PFSK-1 (cell line): ENCODE measurements around the gene IGDCC3.

Source experiments
- FOXP2 ChIP-seq: optimal IDR thresholded peaks from 2 replicates; pipeline ENCODE3; 2011; ENCODE audit warnings: borderline replicate concordance, control low read depth, inconsistent platforms; ENCODE audit not compliant: insufficient read depth; ENCODE audit errors: extremely low read length, extremely low read depth
- POLR2AphosphoS5 ChIP-seq: IDR thresholded peaks from 2 replicates; pipeline ENCODE4 v1.6.1; 2012; ENCODE audit warnings: low read depth, mild to moderate bottlenecking, control low read depth, low read length, moderate library complexity
- SIN3A ChIP-seq: IDR thresholded peaks from 2 replicates; pipeline ENCODE4 v1.6.1; 2012; ENCODE audit warnings: mild to moderate bottlenecking, low read length, moderate library complexity, borderline replicate concordance; ENCODE audit not compliant: insufficient read depth
- TAF1 ChIP-seq: IDR thresholded peaks from 2 replicates; pipeline ENCODE4 v1.6.1; 2012; ENCODE audit warnings: low read length, control low read depth, borderline replicate concordance; ENCODE audit not compliant: insufficient read depth
- TF ChIP-seq, protein P1 (sequence below), 2 experiments: IDR thresholded peaks; 2 replicates each; pipeline versions ENCODE4 v1.6.1 to v1.8.0; 2011 to 2012; ENCODE audit warnings: low read depth in 2 of 2, low read length in 2 of 2, control low read depth in 1 of 2, inconsistent platforms in 1 of 2, mild to moderate bottlenecking in 1 of 2, moderate library complexity in 1 of 2; ENCODE audit not compliant: insufficient read depth in 1 of 2

IGDCC3 gene

DNA sequence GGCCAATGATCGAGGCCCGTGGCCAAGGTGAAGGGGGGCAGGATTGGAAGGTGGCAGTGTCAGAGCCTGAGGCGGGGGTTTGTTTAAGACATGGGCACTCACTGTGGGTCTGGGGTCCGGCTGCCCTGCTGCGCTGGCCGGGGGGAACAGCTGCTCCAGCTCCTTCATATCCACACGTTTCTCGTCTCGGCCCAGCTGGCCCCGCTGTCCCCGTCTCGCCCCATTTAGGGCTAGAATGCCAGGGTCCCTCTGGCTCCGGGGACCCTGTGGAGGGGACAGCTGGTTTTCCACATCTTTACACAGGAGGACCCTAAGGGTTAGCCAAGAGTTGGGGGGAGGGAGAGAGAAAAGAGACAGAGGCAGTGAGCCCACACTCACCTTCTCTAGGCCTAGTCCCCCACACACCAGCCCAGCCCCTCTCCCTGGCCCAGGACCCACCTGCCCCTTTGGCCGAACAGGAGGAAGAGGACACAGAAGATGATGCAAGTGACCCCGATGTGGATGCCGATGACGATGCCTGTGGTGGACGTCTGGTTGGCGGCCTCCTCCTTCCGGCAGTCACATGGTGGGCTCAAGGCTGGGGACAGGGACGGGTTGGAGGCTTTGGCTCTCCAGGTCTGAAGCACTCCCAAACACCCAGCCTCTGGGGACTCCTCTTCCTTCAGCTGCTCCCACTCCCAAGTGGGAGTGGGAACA is 48.4 kb downstream of the IGDCC3 start:
- TF ChIP-seq, protein P1, sequence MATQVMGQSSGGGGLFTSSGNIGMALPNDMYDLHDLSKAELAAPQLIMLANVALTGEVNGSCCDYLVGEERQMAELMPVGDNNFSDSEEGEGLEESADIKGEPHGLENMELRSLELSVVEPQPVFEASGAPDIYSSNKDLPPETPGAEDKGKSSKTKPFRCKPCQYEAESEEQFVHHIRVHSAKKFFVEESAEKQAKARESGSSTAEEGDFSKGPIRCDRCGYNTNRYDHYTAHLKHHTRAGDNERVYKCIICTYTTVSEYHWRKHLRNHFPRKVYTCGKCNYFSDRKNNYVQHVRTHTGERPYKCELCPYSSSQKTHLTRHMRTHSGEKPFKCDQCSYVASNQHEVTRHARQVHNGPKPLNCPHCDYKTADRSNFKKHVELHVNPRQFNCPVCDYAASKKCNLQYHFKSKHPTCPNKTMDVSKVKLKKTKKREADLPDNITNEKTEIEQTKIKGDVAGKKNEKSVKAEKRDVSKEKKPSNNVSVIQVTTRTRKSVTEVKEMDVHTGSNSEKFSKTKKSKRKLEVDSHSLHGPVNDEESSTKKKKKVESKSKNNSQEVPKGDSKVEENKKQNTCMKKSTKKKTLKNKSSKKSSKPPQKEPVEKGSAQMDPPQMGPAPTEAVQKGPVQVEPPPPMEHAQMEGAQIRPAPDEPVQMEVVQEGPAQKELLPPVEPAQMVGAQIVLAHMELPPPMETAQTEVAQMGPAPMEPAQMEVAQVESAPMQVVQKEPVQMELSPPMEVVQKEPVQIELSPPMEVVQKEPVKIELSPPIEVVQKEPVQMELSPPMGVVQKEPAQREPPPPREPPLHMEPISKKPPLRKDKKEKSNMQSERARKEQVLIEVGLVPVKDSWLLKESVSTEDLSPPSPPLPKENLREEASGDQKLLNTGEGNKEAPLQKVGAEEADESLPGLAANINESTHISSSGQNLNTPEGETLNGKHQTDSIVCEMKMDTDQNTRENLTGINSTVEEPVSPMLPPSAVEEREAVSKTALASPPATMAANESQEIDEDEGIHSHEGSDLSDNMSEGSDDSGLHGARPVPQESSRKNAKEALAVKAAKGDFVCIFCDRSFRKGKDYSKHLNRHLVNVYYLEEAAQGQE (IDR thresholded peaks at IDR 0.05; ENCODE audit: insufficient read depth in 1 of 2, low read depth in 2 of 2, low read length in 2 of 2) = no peak
- TF ChIP-seq SIN3A (no peak), POLR2AphosphoS5 (no peak), TAF1 (no peak), FOXP2 (no peak)

DNA sequence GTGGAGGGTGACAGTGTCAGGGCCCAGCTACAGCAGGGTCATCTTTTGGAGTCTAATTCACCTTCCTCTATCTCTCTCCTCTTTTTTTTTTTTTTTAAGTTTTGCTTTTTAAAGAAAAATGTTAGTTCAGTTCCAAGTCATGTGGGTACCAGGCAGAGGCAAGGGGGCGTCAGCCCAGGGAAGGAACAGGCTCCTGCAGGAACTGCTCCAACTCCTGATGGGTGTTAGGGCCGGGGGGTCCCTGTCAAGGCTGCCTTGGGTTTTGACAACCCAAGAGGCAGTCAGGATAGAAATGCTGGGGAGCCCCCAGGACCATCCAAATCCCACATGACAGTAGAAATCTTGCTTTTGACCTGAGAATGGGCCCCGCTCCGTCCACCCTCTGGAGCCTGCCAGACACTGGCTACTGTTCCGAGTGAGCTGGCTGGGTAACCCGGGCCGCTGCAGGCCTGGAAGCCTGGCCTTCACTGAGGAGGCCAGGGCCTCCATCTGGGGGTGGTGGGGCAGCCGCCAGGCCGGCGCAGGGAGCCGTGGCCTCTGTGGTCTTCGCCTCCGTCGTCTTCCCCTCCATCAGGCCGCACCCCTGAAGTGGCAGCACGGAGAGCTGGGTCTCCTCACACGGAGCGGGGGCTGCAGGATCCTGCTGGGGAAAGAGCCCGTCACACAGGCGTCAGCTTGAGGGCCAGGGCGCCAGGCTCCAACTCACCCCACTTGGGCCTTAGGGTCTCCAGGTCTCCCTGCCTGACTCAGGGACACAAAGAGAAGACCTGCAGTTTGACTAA is 49.1 kb downstream of the IGDCC3 start:
- TF ChIP-seq FOXP2 = no peak
- no peak for TF ChIP-seq POLR2AphosphoS5
- TF ChIP-seq, protein P1 (IDR thresholded peaks at IDR 0.05; ENCODE audit: insufficient read depth in 1 of 2, low read depth in 2 of 2, low read length in 2 of 2) = no peak
- TF ChIP-seq SIN3A = no peak
- no peak for TF ChIP-seq TAF1

DNA sequence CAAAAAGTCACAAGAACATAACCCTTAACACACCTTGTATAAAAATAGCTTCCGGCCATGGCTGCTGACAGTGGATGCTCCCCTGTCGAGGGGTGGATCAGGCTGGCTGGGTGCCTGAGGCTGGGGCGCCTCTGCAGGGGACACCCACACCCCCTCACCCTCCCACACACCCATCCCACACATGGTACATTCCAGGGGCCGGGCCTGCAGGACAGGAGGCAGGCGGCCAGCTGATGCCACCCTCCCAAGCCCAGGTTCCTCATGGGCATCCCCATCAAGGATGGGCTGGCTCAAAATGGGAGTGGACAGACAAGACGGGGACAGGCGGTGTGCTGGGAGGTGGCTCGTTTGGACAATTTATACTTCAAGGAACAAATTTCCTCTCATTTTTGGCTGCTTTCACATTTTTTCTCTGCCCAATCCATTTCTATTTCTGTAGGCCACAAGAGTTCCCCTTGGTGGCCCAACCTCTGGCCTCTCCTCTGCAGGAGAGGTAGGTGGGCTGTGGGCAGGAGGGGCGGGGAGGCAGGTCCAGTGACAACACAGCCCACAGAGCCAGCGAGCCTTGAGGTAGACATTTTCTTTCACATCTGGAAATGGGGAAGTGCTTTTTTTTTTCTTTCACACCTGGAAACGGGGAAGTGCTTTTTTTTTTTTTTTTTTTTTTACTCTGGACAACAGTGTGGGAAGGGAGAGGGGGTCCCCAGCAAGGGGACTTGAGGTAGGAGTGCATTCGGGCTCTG is 50.0 kb downstream of the IGDCC3 start:
- TF ChIP-seq TAF1 = no peak
- no peak for TF ChIP-seq FOXP2
- TF ChIP-seq, protein P1 (IDR thresholded peaks at IDR 0.05; ENCODE audit: insufficient read depth in 1 of 2, low read depth in 2 of 2, low read length in 2 of 2) = no peak

DNA sequence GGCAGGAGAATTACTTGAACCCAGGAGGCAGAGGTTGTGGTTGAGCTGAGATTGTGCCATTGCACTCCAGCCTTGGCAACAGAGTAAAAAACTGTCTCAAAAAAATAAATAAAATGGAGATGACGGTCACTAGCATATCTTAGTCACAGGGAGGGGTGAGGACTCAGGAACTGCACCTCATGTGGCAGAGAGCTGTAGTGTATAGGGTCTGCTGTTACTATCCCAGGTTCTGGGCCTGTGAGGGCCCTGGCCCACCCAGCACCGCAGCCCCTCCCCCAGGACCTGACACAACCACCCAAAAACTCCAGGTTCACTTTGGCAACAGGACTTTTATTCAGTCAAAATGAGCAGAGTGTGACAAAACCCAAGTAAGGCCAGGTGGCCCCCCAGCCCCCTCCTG is 51.0 kb downstream of the IGDCC3 start:
- no peak for TF ChIP-seq FOXP2
- TF ChIP-seq SIN3A = no peak
- TF ChIP-seq POLR2AphosphoS5 = no peak
- no peak for TF ChIP-seq TAF1
- TF ChIP-seq, protein P1 (IDR thresholded peaks at IDR 0.05; ENCODE audit: insufficient read depth in 1 of 2, low read depth in 2 of 2, low read length in 2 of 2) = no peak
